PC-3 (cell line): ENCODE data around the gene NIN.

Source experiments
- CTCF ChIP-seq: fragments of 300-600 bp; sonication (generic); conservative IDR thresholded peaks from 2 replicates; pipeline ENCODE4 v1.5.1; 2017; ENCODE audit warnings: antibody characterized with exemption, low read depth, mild to moderate bottlenecking, low read length
- EZH2 ChIP-seq: fragments of 300-600 bp; sonication (generic); IDR thresholded peaks from one replicate; pipeline ENCODE4 v1.6.1; 2017; ENCODE audit warnings: antibody characterized with exemption, mild to moderate bottlenecking, low read length; ENCODE audit not compliant: unreplicated experiment
- EZH2phosphoT487 ChIP-seq: fragments of 300-600 bp; sonication (generic); IDR thresholded peaks from 2 replicates; pipeline ENCODE4 v1.6.1; 2018; ENCODE audit warnings: mild to moderate bottlenecking, antibody characterized with exemption, low read length, borderline replicate concordance

- no peak; the same call in 1 of the 2 replicates for TF ChIP-seq CTCF
- TF ChIP-seq EZH2, result no peak
- TF ChIP-seq EZH2phosphoT487, result no peak
These were observed 2.1 kb downstream of the NIN start for GRCh38 chr14:50828721-50829488.
